Panc1 (cell line): ENCODE results near the gene FAM131A.

Source experiments
- CTCF ChIP-seq: fragments of 450-650 bp; IDR thresholded peaks from 2 replicates; pipeline ENCODE4 v1.5.1; 2017; ENCODE audit warnings: mild to moderate bottlenecking
- POLR2AphosphoS5 ChIP-seq: IDR thresholded peaks from 2 replicates; pipeline ENCODE4 v1.6.1; 2012; ENCODE audit warnings: mild to moderate bottlenecking, low read depth, low read length, moderate library complexity
- REST ChIP-seq, 2 experiments: IDR thresholded peaks; 2 replicates each; pipeline ENCODE4 v1.6.1; 2011 to 2012; ENCODE audit warnings: low read depth in 2 of 2, control low read depth in 1 of 2, low read length in 1 of 2, mild to moderate bottlenecking in 1 of 2, moderate library complexity in 1 of 2; ENCODE audit not compliant: insufficient read depth in 1 of 2
- SIN3A ChIP-seq: IDR thresholded peaks from 2 replicates; pipeline ENCODE4 v1.6.1; 2012; ENCODE audit warnings: low read depth, mild to moderate bottlenecking, low read length, moderate library complexity, borderline replicate concordance; ENCODE audit not compliant: insufficient read depth
- TCF7L2 ChIP-seq: IDR thresholded peaks from 2 replicates; pipeline ENCODE4 v1.6.1; 2011; ENCODE audit warnings: mild to moderate bottlenecking, low read depth, low read length, inconsistent platforms

- no peak for TF ChIP-seq CTCF
- TF ChIP-seq POLR2AphosphoS5 = no peak
- no peak for TF ChIP-seq TCF7L2
- TF ChIP-seq SIN3A = no peak
- no peak for TF ChIP-seq REST (IDR thresholded peaks at IDR 0.05; ENCODE audit: insufficient read depth in 1 of 2, low read depth in 2 of 2, low read length in 1 of 2)
Observed at GRCh38 chr3:184382326-184383032, 45.1 kb downstream of the FAM131A start.
